ENCODE measurements around the gene SELP.

SELP gene

GRCh38 chr1:169648187-169648586 is 18.3 kb upstream of the SELP start:
- Mint-ChIP-seq H3K27me3 (no peaks in the 10 kb centered on the region), H3K9me3 (no peaks in the 10 kb centered on the region), H3K4me1 (ENCODE audit: low read depth in 2 of 2) (peaks cover 17 to 25% of the 10 kb centered on the region in 2 donors), H3K27ac (peak overlapping the region in 1 of 2 donors; percentile 1), H3K4me3 (no peak overlapping the region), H3K36me3 (ENCODE audit: insufficient read depth) (no peaks in the 10 kb centered on the region)
- ATAC-seq (replicated peaks) (no peak), DNase-seq (no peak)

- Mint-ChIP-seq H3K27ac (peak overlapping the region in 1 of 2 donors; percentile 1), H3K36me3 (ENCODE audit: insufficient read depth) (no peaks in the 10 kb centered on the region), H3K27me3 (no peaks in the 10 kb centered on the region), H3K4me3 (no peak overlapping the region), H3K9me3 (no peaks in the 10 kb centered on the region), H3K4me1 (ENCODE audit: low read depth in 2 of 2) (peaks cover 17 to 25% of the 10 kb centered on the region in 2 donors)
- no peak for ATAC-seq (replicated peaks)
- no peak for DNase-seq
These were observed 17.6 kb upstream of the SELP start for GRCh38 chr1:169647512-169647911.

- Mint-ChIP-seq H3K27ac (peak overlapping the region in 1 of 2 donors; percentile 60), H3K9me3 (peaks cover 0 to 5% of the 10 kb centered on the region in 2 donors), H3K27me3 (no peaks in the 10 kb centered on the region), H3K4me3 (no peak overlapping the region), H3K36me3 (ENCODE audit: insufficient read depth) (no peaks in the 10 kb centered on the region), H3K4me1 (ENCODE audit: low read depth in 2 of 2) (peaks cover 18 to 24% of the 10 kb centered on the region in 2 donors)
- ATAC-seq (replicated peaks) (no peak), DNase-seq (no peak)
These were observed 14.4 kb upstream of the SELP start for GRCh38 chr1:169644297-169644696.

GRCh38 chr1:169634877-169635276 is 5.0 kb upstream of the SELP start:
- Mint-ChIP-seq H3K36me3 (ENCODE audit: insufficient read depth) (no peaks in the 10 kb centered on the region), H3K9me3 (peaks cover 5 to 22% of the 10 kb centered on the region in 2 donors), H3K27ac (no peak overlapping the region), H3K4me3 (no peak overlapping the region), H3K27me3 (peaks cover 0 to 4% of the 10 kb centered on the region in 2 donors), H3K4me1 (ENCODE audit: low read depth in 2 of 2) (peaks cover 0 to 4% of the 10 kb centered on the region in 2 donors)
- DNase-seq: no peak
- ATAC-seq (replicated peaks): no peak

GRCh38 chr1:169634145-169634544 is 4.2 kb upstream of the SELP start:
- H3K9me3 Mint-ChIP-seq: peaks cover 5 to 15% of the 10 kb centered on the region in 2 donors
- no peak for ATAC-seq (replicated peaks)
- H3K36me3 Mint-ChIP-seq (ENCODE audit: insufficient read depth): no peaks in the 10 kb centered on the region
- no peak for DNase-seq
- H3K4me1 Mint-ChIP-seq (ENCODE audit: low read depth in 2 of 2): peaks cover 0 to 3% of the 10 kb centered on the region in 2 donors
- H3K27me3 Mint-ChIP-seq: peaks cover 0 to 4% of the 10 kb centered on the region in 2 donors
- H3K4me3 Mint-ChIP-seq: no peak overlapping the region
- no peak overlapping the region for H3K27ac Mint-ChIP-seq

- H3K9me3 Mint-ChIP-seq: peaks cover 5 to 15% of the 10 kb centered on the region in 2 donors
- peaks cover 4 to 8% of the 10 kb centered on the region in 2 donors for H3K27me3 Mint-ChIP-seq
- H3K36me3 Mint-ChIP-seq (ENCODE audit: insufficient read depth): no peaks in the 10 kb centered on the region
- H3K4me3 Mint-ChIP-seq: no peak overlapping the region
- peaks cover 0 to 6% of the 10 kb centered on the region in 2 donors for H3K4me1 Mint-ChIP-seq (ENCODE audit: low read depth in 2 of 2)
- DNase-seq (no peak), ATAC-seq (replicated peaks) (no peak)
- H3K27ac Mint-ChIP-seq: peak overlapping the region in 1 of 2 donors; percentile 19
These were observed 1.3 kb upstream of the SELP start for GRCh38 chr1:169631249-169631648.

GRCh38 chr1:169624912-169625311 is 5.0 kb downstream of the SELP start:
- DNase-seq (no peak), ATAC-seq (replicated peaks) (no peak)
- Mint-ChIP-seq H3K4me1 (ENCODE audit: low read depth in 2 of 2) (peaks cover 10 to 17% of the 10 kb centered on the region in 2 donors), H3K9me3 (no peaks in the 10 kb centered on the region), H3K27me3 (peaks cover 0 to 14% of the 10 kb centered on the region in 2 donors), H3K4me3 (no peak overlapping the region), H3K27ac (no peak overlapping the region), H3K36me3 (ENCODE audit: insufficient read depth) (no peaks in the 10 kb centered on the region)

GRCh38 chr1:169624122-169624521 is 5.8 kb downstream of the SELP start:
- Mint-ChIP-seq H3K27ac (no peak overlapping the region), H3K4me3 (no peak overlapping the region), H3K9me3 (no peaks in the 10 kb centered on the region), H3K27me3 (peaks cover 0 to 14% of the 10 kb centered on the region in 2 donors), H3K4me1 (ENCODE audit: low read depth in 2 of 2) (peaks cover 9 to 17% of the 10 kb centered on the region in 2 donors), H3K36me3 (ENCODE audit: insufficient read depth) (no peaks in the 10 kb centered on the region)
- ATAC-seq (replicated peaks) (no peak), DNase-seq (no peak)

- no peak for DNase-seq
- H3K4me1 Mint-ChIP-seq (ENCODE audit: low read depth in 2 of 2): peaks cover 9 to 17% of the 10 kb centered on the region in 2 donors
- H3K27ac Mint-ChIP-seq: no peak overlapping the region
- H3K9me3 Mint-ChIP-seq: no peaks in the 10 kb centered on the region
- no peak for ATAC-seq (replicated peaks)
- H3K36me3 Mint-ChIP-seq (ENCODE audit: insufficient read depth): no peaks in the 10 kb centered on the region
- H3K27me3 Mint-ChIP-seq: peaks cover 0 to 14% of the 10 kb centered on the region in 2 donors
- H3K4me3 Mint-ChIP-seq: no peak overlapping the region
These were observed 6.6 kb downstream of the SELP start for GRCh38 chr1:169623132-169623926.

- Mint-ChIP-seq H3K4me1 (ENCODE audit: low read depth in 2 of 2) (peaks cover 2 to 13% of the 10 kb centered on the region in 2 donors), H3K4me3 (no peak overlapping the region), H3K36me3 (ENCODE audit: insufficient read depth) (no peaks in the 10 kb centered on the region), H3K27ac (no peak overlapping the region), H3K9me3 (no peaks in the 10 kb centered on the region), H3K27me3 (no peaks in the 10 kb centered on the region)
- ATAC-seq (replicated peaks) (no peak), DNase-seq (no peak)
These were observed 9.4 kb downstream of the SELP start for GRCh38 chr1:169620565-169620964.

GRCh38 chr1:169618367-169618766 is 11.6 kb downstream of the SELP start:
- H3K4me3 Mint-ChIP-seq: no peak overlapping the region
- peaks cover 2 to 7% of the 10 kb centered on the region in 2 donors for H3K4me1 Mint-ChIP-seq (ENCODE audit: low read depth in 2 of 2)
- H3K9me3 Mint-ChIP-seq: no peaks in the 10 kb centered on the region
- no peak for DNase-seq
- no peaks in the 10 kb centered on the region for H3K27me3 Mint-ChIP-seq
- no peak for ATAC-seq (replicated peaks)
- H3K27ac Mint-ChIP-seq: no peak overlapping the region
- H3K36me3 Mint-ChIP-seq (ENCODE audit: insufficient read depth): no peaks in the 10 kb centered on the region

GRCh38 chr1:169615803-169616202 is 14.1 kb downstream of the SELP start:
- H3K27me3 Mint-ChIP-seq: peaks cover 0 to 5% of the 10 kb centered on the region in 2 donors
- H3K4me1 Mint-ChIP-seq (ENCODE audit: low read depth in 2 of 2): peaks cover 0 to 5% of the 10 kb centered on the region in 2 donors
- H3K4me3 Mint-ChIP-seq: no peak overlapping the region
- DNase-seq (no peak), ATAC-seq (replicated peaks) (no peak)
- H3K36me3 Mint-ChIP-seq (ENCODE audit: insufficient read depth): no peaks in the 10 kb centered on the region
- H3K9me3 Mint-ChIP-seq: no peaks in the 10 kb centered on the region
- no peak overlapping the region for H3K27ac Mint-ChIP-seq

GRCh38 chr1:169610858-169611257 is 19.1 kb downstream of the SELP start:
- Mint-ChIP-seq H3K36me3 (ENCODE audit: insufficient read depth) (peaks cover 2% of the 10 kb centered on the region), H3K27ac (no peak overlapping the region), H3K27me3 (peaks cover 0 to 5% of the 10 kb centered on the region in 2 donors), H3K4me1 (ENCODE audit: low read depth in 2 of 2) (peaks cover 4 to 15% of the 10 kb centered on the region in 2 donors), H3K4me3 (no peak overlapping the region), H3K9me3 (no peaks in the 10 kb centered on the region)
- DNase-seq (no peak), ATAC-seq (replicated peaks) (no peak)

- H3K9me3 Mint-ChIP-seq: no peaks in the 10 kb centered on the region
- H3K4me1 Mint-ChIP-seq (ENCODE audit: low read depth in 2 of 2): peaks cover 10 to 20% of the 10 kb centered on the region in 2 donors
- H3K27ac Mint-ChIP-seq: peak overlapping the region in 1 of 2 donors; percentile 49
- DNase-seq (no peak), ATAC-seq (replicated peaks) (no peak)
- H3K27me3 Mint-ChIP-seq: peaks cover 0 to 5% of the 10 kb centered on the region in 2 donors
- peaks cover 2% of the 10 kb centered on the region for H3K36me3 Mint-ChIP-seq (ENCODE audit: insufficient read depth)
- no peak overlapping the region for H3K4me3 Mint-ChIP-seq
These were observed 19.8 kb downstream of the SELP start for GRCh38 chr1:169610108-169610507.

All from effector memory CD8-positive, alpha-beta T cell (primary cell).